Thyroid gland (tissue), 4 donors: ENCODE data around the gene SIPA1L3.

Experiments
- CTCF ChIP-seq, 6 experiments: fragments of 200-600 bp in 3 of 6; fragments of 450-650 bp in 3 of 6; sonication (generic) in 3 of 6; IDR thresholded peaks; one replicate each; pipeline ENCODE4 v1.5.1; 2016 to 2019; ENCODE audit warnings: antibody characterized with exemption in 6 of 6, mild to moderate bottlenecking in 2 of 6, inconsistent platforms in 1 of 6, moderate library complexity in 1 of 6
- POLR2A ChIP-seq, 2 donors: fragments of 450-650 bp; IDR thresholded peaks; one replicate each; pipeline ENCODE4 v1.6.1; 2017; ENCODE audit warnings: antibody characterized with exemption in 2 of 2, mild to moderate bottlenecking in 2 of 2, moderate library complexity in 1 of 2

- TF ChIP-seq CTCF (IDR thresholded peaks at IDR 0.05) (no peak), POLR2A (IDR thresholded peaks at IDR 0.05) (no peak)
Observed at GRCh38 chr19:38019396-38019724, 112.4 kb downstream of the SIPA1L3 start.
